Sigmoid colon (tissue), 7 donors: ENCODE results near the gene MAD2L1BP. TPM values are rescaled to one million over a fixed set of nuclear protein-coding genes. Genes with fewer than 3 reads are reported as not detected.
"Not testable (repeated sequence)": the region's sequence is repeated elsewhere in the genome, so short reads cannot be mapped to it uniquely, and the experiment has no call there.

Experiments used
- DNase-seq: peaks from one replicate; pipeline ENCODE4 v3.0.0-alpha.2; 2019
- H3K27ac ChIP-seq, 4 donors: fragments of 200-600 bp; sonication (generic); one replicate each; pipeline ENCODE4 v1.5.1; 2016 to 2019; ENCODE audit warnings: mild to moderate bottlenecking in 1 of 4
- H3K27me3 ChIP-seq, 3 donors: fragments of 200-600 bp; sonication (generic); one replicate each; pipeline ENCODE4 v1.5.1; 2019; ENCODE audit warnings: mild to moderate bottlenecking in 1 of 3
- H3K36me3 ChIP-seq, 4 donors: fragments of 200-600 bp; sonication (generic); one replicate each; pipeline ENCODE4 v1.5.1; 2016 to 2019
- H3K4me1 ChIP-seq, 4 donors: fragments of 200-600 bp; sonication (generic); one replicate each; pipeline ENCODE4 v1.5.1; 2017 to 2019
- H3K4me3 ChIP-seq, 4 donors: fragments of 200-600 bp; sonication (generic); one replicate each; pipeline ENCODE4 v1.5.1; 2017 to 2019; ENCODE audit warnings: mild to moderate bottlenecking in 2 of 4, moderate library complexity in 1 of 4
- H3K9me3 ChIP-seq, 4 donors: fragments of 200-600 bp in 3 of 4; sonication (generic) in 3 of 4; one replicate each; pipeline versions ENCODE4 v1.5.1 to v1.6.1; 2013 to 2019
- EP300 ChIP-seq, 4 donors: sonication (generic); formaldehyde crosslinking; IDR thresholded peaks; one replicate each; pipeline ENCODE4 v1.6.1; 2017; ENCODE audit warnings: antibody characterized with exemption in 4 of 4
- POLR2A ChIP-seq, 2 donors: fragments of 450-650 bp; IDR thresholded peaks; one replicate each; pipeline ENCODE4 v1.6.1; 2016; ENCODE audit warnings: antibody characterized with exemption in 2 of 2, mild to moderate bottlenecking in 2 of 2, moderate library complexity in 2 of 2
- POLR2AphosphoS5 ChIP-seq, 4 donors: sonication (generic); formaldehyde crosslinking; IDR thresholded peaks; one replicate each; pipeline ENCODE4 v1.6.1; 2017; ENCODE audit warnings: antibody characterized with exemption in 4 of 4
- WGBS, 2 donors: extraction: QIAGEN DNeasy Blood & Tissue Kit; methylation state at CpG; one replicate each; pipeline ENCODE4 v1.1.7; 2013; 5-methylcytosine and 5-hydroxymethylcytosine counted together
- intact Hi-C: fragments of 100-400 bp; cut with DNase I; formaldehyde crosslinking; loops from one replicate; pipeline ENCODE4 v1.15.1; 2023
- polyA plus RNA-seq, 3 donors: library from polyadenylated mRNA; stranded (reverse); fragments of 200-250 nt; gene quantifications; one replicate each; pipeline ENCODE4 v1.2.3, GENCODE V29; 2013
- total RNA-seq, 4 donors: library from RNA; depleted of rRNA; stranded (reverse); fragments of >200 nt; gene quantifications; one replicate each; pipeline ENCODE4 v1.1.0, GENCODE V29; 2016
- TF ChIP-seq, protein P1 (sequence below), 4 experiments: fragments of 450-650 bp in 3 of 4; fragments of 200-600 bp in 1 of 4; IDR thresholded peaks; one replicate each; pipeline ENCODE4 v1.5.1; 2016 to 2019; ENCODE audit warnings: antibody characterized with exemption in 4 of 4, mild to moderate bottlenecking in 3 of 4, moderate library complexity in 2 of 4
- donor health status: healthy with polysubstance abuse.
- donor health status: Bipolar disorder and iron deficiency.
- donor health status: healthy.

The MAD2L1BP gene
- total and polyA plus RNA-seq, 7 donors = 13.0 to 68.7 (median 32.3) TPM

DNA sequence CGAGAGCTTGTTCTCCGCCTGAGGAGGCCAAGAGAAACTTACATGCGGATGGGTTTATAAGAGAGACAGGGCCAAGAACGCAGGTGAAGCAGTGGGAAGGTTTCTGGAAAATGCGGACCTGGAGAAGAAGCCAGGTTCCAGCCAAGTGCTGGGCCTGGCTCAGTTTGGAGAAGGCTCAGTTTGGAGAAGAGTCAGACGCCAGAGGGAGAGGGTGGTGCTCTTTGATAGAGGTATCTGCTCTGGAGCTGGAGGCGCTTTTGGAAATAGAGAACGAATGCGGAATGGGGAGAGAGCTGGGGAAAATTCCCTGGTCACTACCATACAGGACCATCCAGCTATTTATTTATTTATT is 9.9 kb downstream of the MAD2L1BP start:
- Histone ChIP-seq H3K27me3 (no peaks in the 10 kb centered on the region), H3K36me3 (peaks cover 0 to 14% (median 6%) of the 10 kb centered on the region in 4 donors), H3K27ac (peak overlapping the region in 3 of 4 donors; percentile 20 to 47 (median 41)), H3K4me1 (peaks cover 0 to 13% (median 10%) of the 10 kb centered on the region in 4 donors), H3K9me3 (no peaks in the 10 kb centered on the region), H3K4me3 (peak overlapping the region; percentile 30 to 54 (median 49))
- intact Hi-C loops = no loop called here
- DNase-seq = no peak
- WGBS, 2 donors = 11 to 18% methylated on average over 9 of the region's 9 CpGs
- TF ChIP-seq, protein P1, sequence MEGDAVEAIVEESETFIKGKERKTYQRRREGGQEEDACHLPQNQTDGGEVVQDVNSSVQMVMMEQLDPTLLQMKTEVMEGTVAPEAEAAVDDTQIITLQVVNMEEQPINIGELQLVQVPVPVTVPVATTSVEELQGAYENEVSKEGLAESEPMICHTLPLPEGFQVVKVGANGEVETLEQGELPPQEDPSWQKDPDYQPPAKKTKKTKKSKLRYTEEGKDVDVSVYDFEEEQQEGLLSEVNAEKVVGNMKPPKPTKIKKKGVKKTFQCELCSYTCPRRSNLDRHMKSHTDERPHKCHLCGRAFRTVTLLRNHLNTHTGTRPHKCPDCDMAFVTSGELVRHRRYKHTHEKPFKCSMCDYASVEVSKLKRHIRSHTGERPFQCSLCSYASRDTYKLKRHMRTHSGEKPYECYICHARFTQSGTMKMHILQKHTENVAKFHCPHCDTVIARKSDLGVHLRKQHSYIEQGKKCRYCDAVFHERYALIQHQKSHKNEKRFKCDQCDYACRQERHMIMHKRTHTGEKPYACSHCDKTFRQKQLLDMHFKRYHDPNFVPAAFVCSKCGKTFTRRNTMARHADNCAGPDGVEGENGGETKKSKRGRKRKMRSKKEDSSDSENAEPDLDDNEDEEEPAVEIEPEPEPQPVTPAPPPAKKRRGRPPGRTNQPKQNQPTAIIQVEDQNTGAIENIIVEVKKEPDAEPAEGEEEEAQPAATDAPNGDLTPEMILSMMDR (IDR thresholded peaks at IDR 0.05) = no peak
- TF ChIP-seq POLR2AphosphoS5 (IDR thresholded peaks at IDR 0.05) (no peak), EP300 (IDR thresholded peaks at IDR 0.05) (no peak), POLR2A (IDR thresholded peaks at IDR 0.05) (no peak)

DNA sequence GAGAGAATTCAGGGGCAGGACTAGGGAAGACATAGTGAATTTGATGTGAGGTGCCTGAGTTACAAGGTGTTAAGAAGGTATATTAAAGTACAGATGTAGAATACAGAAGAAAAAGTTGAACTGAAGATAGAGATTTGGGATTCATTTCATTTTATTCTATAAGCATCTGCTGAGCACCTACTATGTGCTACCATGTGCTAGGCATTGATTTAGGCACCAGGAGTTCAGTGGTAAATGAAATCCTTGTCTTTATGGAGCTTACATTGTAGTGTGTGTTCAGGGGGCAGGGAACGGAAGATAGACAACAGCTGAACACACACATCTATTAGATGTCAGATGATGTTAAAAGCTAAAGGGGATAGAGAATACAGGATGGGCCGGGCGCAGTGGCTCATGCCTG is 12.0 kb downstream of the MAD2L1BP start:
- H3K27me3 ChIP-seq = no peaks in the 10 kb centered on the region
- 95 to 96% methylated on average over 3 of the region's 3 CpGs for WGBS, 2 donors
- no peak for DNase-seq
- H3K9me3 ChIP-seq = no peaks in the 10 kb centered on the region
- no peak for TF ChIP-seq EP300 (IDR thresholded peaks at IDR 0.05)
- no peak for TF ChIP-seq POLR2A (IDR thresholded peaks at IDR 0.05)
- no peak for TF ChIP-seq POLR2AphosphoS5 (IDR thresholded peaks at IDR 0.05)
- TF ChIP-seq, protein P1 (IDR thresholded peaks at IDR 0.05) = no peak
- H3K36me3 ChIP-seq = no peaks in the 10 kb centered on the region
- no peak overlapping the region for H3K4me3 ChIP-seq
- peaks cover 0 to 13% (median 10%) of the 10 kb centered on the region in 4 donors for H3K4me1 ChIP-seq
- H3K27ac ChIP-seq = no peak overlapping the region
- intact Hi-C loops = no loop called here

DNA sequence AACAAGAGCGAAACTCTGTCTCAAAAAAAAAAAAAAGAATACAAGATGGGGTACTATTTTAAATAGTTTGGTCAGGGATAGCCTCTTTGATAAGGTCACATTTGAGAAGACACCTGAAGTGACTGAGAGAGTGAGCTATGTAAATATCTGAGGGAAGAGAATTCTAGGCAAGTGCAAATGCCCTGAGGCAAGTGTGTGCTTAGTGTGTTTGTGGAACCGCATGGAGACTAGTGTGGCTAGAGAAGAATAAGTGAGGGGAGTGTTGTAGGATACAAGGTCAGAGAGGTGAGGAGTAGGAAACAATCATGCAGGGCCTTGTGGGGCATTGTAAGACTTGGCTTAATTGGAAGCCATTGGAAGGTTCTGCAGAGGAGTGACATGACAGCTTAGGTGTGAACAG is 12.6 kb downstream of the MAD2L1BP start:
- no peak for TF ChIP-seq POLR2AphosphoS5 (IDR thresholded peaks at IDR 0.05)
- TF ChIP-seq, protein P1 (IDR thresholded peaks at IDR 0.05) = no peak
- no peak for TF ChIP-seq POLR2A (IDR thresholded peaks at IDR 0.05)
- no peak for TF ChIP-seq EP300 (IDR thresholded peaks at IDR 0.05)
- DNase-seq = no peak
- H3K27me3 ChIP-seq = no peaks in the 10 kb centered on the region
- intact Hi-C loops = no loop called here
- no peak overlapping the region for H3K4me3 ChIP-seq
- H3K4me1 ChIP-seq = peaks cover 0 to 13% (median 10%) of the 10 kb centered on the region in 4 donors
- no peaks in the 10 kb centered on the region for H3K9me3 ChIP-seq
- no peaks in the 10 kb centered on the region for H3K36me3 ChIP-seq
- H3K27ac ChIP-seq = no peak overlapping the region
- WGBS, 2 donors = 98% methylated on average over 2 of the region's 2 CpGs

DNA sequence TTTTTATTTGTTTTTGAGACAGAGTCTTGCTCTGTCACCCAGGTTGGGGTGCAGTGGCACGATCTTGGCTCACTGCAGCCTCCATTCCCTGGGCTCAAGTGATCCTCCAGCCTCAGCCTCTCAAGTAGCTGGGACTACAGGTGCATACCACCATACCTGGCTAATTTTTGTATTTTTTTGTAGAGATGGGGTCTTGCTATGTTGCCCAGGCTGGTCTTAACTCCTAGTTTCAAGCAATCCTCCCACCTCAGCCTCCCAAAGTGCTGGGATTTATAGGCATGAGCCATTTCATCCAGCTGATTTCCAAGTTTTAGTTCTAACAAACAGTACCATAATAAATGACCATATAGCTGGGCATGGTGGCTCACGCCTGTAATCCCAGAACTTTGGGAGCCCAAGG is 17.2 kb downstream of the MAD2L1BP start:
- DNase-seq, H3K4me3 ChIP-seq, H3K27ac ChIP-seq, intact Hi-C loops, H3K36me3 ChIP-seq, H3K4me1 ChIP-seq, H3K9me3 ChIP-seq, H3K27me3 ChIP-seq: not testable (repeated sequence)
- 96 to 97% methylated on average over 2 of the region's 2 CpGs for WGBS, 2 donors

DNA sequence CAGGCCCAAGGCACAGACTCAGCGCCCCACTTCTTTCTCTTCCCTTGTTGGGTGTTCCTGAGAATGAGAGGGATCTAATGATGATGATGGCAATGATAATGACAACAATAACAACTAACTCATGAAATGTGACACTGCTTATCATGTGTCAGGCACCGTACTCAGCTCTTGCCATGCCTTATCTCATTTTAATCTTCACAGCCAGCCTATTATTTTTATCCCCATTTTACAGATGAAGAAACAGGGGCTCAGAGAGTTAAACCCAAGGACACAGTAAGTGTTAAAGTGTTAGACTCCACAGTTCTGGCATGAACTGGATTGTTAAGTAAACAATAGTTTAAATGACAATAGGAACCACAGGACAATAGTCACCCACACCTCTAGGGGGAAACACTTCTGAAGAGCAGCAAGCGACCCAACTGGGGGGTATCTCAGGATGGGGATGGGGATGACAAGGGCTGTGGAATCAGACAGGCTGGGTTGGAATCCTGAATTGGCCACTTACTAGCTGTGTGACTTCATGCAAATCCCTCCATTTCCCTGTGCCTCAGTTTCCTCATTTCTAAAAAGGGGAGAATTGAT is 21.7 kb downstream of the MAD2L1BP start:
- intact Hi-C loops = no loop called here
- TF ChIP-seq POLR2AphosphoS5 (IDR thresholded peaks at IDR 0.05) (no peak), POLR2A (IDR thresholded peaks at IDR 0.05) (no peak), EP300 (IDR thresholded peaks at IDR 0.05) (no peak)
- TF ChIP-seq, protein P1 (IDR thresholded peaks at IDR 0.05) = no peak
- H3K9me3 ChIP-seq = no peaks in the 10 kb centered on the region

More for the DNA sequence above, 21.7 kb downstream of the MAD2L1BP start:
- Histone ChIP-seq H3K27me3 (no peaks in the 10 kb centered on the region), H3K4me1 (no peaks in the 10 kb centered on the region), H3K4me3 (no peak overlapping the region), H3K27ac (no peak overlapping the region), H3K36me3 (no peaks in the 10 kb centered on the region)
- WGBS, 2 donors = 89 to 96% methylated on average over 3 of the region's 3 CpGs
- DNase-seq = no peak
